Left colon (tissue), 2 donors: ENCODE results near the gene EPHB4. TPM values are rescaled to one million over a fixed set of nuclear protein-coding genes. Genes with fewer than 3 reads are reported as not detected.
"Not testable (repeated sequence)": the region's sequence is repeated elsewhere in the genome, so short reads cannot be mapped to it uniquely, and the experiment has no call there.

Experiments
- ATAC-seq: fragments of 200-7000 bp; cut with Tn5 transposase; one replicate; pipeline ENCODE4 v1.9.1; 2020; ENCODE audit warnings: mild to moderate bottlenecking, moderate library complexity
- DNase-seq, 2 donors: peaks; one replicate each; pipeline ENCODE4 v3.0.0-alpha.2; 2020
- intact Hi-C, 2 donors: fragments of 100-400 bp; cut with DNase I in 1 of 2; cut with micrococcal nuclease in 1 of 2; formaldehyde crosslinking; loops; one replicate each; pipeline versions ENCODE4 v1.11.2 to v1.14.0; 2022; cut with DNase I, micrococcal nuclease
- total RNA-seq, 2 donors: library from RNA; stranded (reverse); fragmentation: NEBNext Ultra II Directional; extraction: Animal tissue kit (Norgen Biotek cat#: 25700); gene quantifications; one replicate each; pipeline ENCODE4 v1.2.1, GENCODE V29; 2021
- donor health status: DM: no; HTN: no; CAD: no.
- donor health status: DM: yes; HTN: yes; CAD: no.

The EPHB4 gene
- total RNA-seq, 2 donors from 2014 or later, result 34.3 to 39.3 TPM

- DNase-seq (no peak), ATAC-seq (no peak)
- intact Hi-C loops, result no loop called here
These were observed 29.6 kb upstream of the EPHB4 start for GRCh38 chr7:100856871-100857282.

GRCh38 chr7:100855515-100855914 lies 28.2 kb upstream of the EPHB4 start:
- intact Hi-C loops, result no loop called here
- DNase-seq (no peak), ATAC-seq (no peak)

GRCh38 chr7:100854899-100855298 lies 27.6 kb upstream of the EPHB4 start:
- not testable (repeated sequence) for DNase-seq, ATAC-seq
- intact Hi-C loops, result loop anchor here in 1 of 2 donors (5.0 kb wide), 1 partner anchor 148 kb away; the partner anchor contains the start of gene POP7

GRCh38 chr7:100854146-100854895 lies 27.0 kb upstream of the EPHB4 start:
- DNase-seq (no peak), ATAC-seq (no peak)
- intact Hi-C loops, result loop anchor here in 1 of 2 donors (5.0 kb wide), 1 partner anchor 147 kb away; the partner anchor contains the start of gene POP7

- intact Hi-C loops, result loop anchor here in 1 of 2 donors (2.0 to 5.0 kb wide), 2 partner anchors 53 to 145 kb away; partner anchors contain the start of gene POP7
- DNase-seq, result peak; percentile 92 to 96
- ATAC-seq, result peak; percentile 98
These were observed 24.9 kb upstream of the EPHB4 start, which contains the start of gene SLC12A9 for GRCh38 chr7:100852048-100852872. Gene SLC12A9 (plus strand): TSS chr7:100852713. CDS start chr7:100854198, 1,485 bp downstream.

GRCh38 chr7:100847360-100847759 lies 20.0 kb upstream of the EPHB4 start:
- no peak for DNase-seq
- intact Hi-C loops, result no loop called here
- no peak for ATAC-seq

GRCh38 chr7:100840470-100841100 lies 13.3 kb upstream of the EPHB4 start:
- DNase-seq (no peak), ATAC-seq (no peak)
- intact Hi-C loops, result no loop called here

GRCh38 chr7:100839361-100839760 lies 12.0 kb upstream of the EPHB4 start:
- intact Hi-C loops, result no loop called here

GRCh38 chr7:100837099-100837836 lies 9.9 kb upstream of the EPHB4 start:
- DNase-seq (peak; percentile 90 to 92), ATAC-seq (peak; percentile 89)
- intact Hi-C loops, result no loop called here

More at GRCh38 chr7:100839361-100839760, 12.0 kb upstream of the EPHB4 start:
- ATAC-seq, result no peak
- no peak for DNase-seq

- DNase-seq (no peak), ATAC-seq (no peak)
- intact Hi-C loops, result no loop called here
These were observed 9.4 kb upstream of the EPHB4 start for GRCh38 chr7:100836812-100837098.

- DNase-seq (peak; percentile 75 to 82), ATAC-seq (peak; percentile 80)
- intact Hi-C loops, result no loop called here
These were observed 8.8 kb upstream of the EPHB4 start for GRCh38 chr7:100835903-100836811.

- intact Hi-C loops, result no loop called here
- DNase-seq (no peak), ATAC-seq (no peak)
These were observed 4.9 kb upstream of the EPHB4 start for GRCh38 chr7:100832281-100832633.

GRCh38 chr7:100830396-100830795 lies 3.1 kb upstream of the EPHB4 start:
- DNase-seq, result no peak
- intact Hi-C loops, result no loop called here
- ATAC-seq, result no peak

- intact Hi-C loops, result no loop called here
- ATAC-seq (no peak), DNase-seq (peak in 1 of 2 donors; percentile 32)
These were observed 1.9 kb upstream of the EPHB4 start for GRCh38 chr7:100829150-100829716.

GRCh38 chr7:100826514-100827329 lies 601 bp downstream of the EPHB4 start:
- intact Hi-C loops, result no loop called here
- ATAC-seq, result peak; percentile 31
- peak in 1 of 2 donors; percentile 49 for DNase-seq

GRCh38 chr7:100825751-100826513 lies 1.4 kb downstream of the EPHB4 start:
- peak; percentile 49 for ATAC-seq
- intact Hi-C loops, result no loop called here
- DNase-seq, result no peak
